22Rv1 (cell line): Measurements from ENCODE around the gene DDX39A.
A peak's percentile ranks its signal among the peaks of the same experiment; 100 is the strongest.

Experiments used
- H3K27ac ChIP-seq: fragments of 450-650 bp; 2 replicates; pipeline ENCODE4 v1.5.1; 2017
- CTCF ChIP-seq: fragments of 450-650 bp; IDR thresholded peaks from 2 replicates; pipeline ENCODE4 v1.5.1; 2017; ENCODE audit warnings: mild to moderate bottlenecking
- ZFX ChIP-seq: fragments of 450-650 bp; IDR thresholded peaks from 2 replicates; pipeline ENCODE4 v1.6.1; 2017; ENCODE audit warnings: antibody characterized with exemption, borderline replicate concordance

DDX39A gene

GRCh38 chr19:14410091-14411051 is 8.8 kb downstream of the DDX39A start:
- no peak overlapping the region for H3K27ac ChIP-seq

GRCh38 chr19:14409146-14410023 is 9.8 kb downstream of the DDX39A start:
- no peak overlapping the region for H3K27ac ChIP-seq
- TF ChIP-seq ZFX (no peak), CTCF (no peak)

More at GRCh38 chr19:14410091-14411051, 8.8 kb downstream of the DDX39A start:
- TF ChIP-seq ZFX (no peak), CTCF (no peak)

GRCh38 chr19:14408491-14409145 is 10.5 kb downstream of the DDX39A start:
- H3K27ac ChIP-seq, result peak overlapping the region; percentile 63; the same call in 1 of the 2 replicates

DNA sequence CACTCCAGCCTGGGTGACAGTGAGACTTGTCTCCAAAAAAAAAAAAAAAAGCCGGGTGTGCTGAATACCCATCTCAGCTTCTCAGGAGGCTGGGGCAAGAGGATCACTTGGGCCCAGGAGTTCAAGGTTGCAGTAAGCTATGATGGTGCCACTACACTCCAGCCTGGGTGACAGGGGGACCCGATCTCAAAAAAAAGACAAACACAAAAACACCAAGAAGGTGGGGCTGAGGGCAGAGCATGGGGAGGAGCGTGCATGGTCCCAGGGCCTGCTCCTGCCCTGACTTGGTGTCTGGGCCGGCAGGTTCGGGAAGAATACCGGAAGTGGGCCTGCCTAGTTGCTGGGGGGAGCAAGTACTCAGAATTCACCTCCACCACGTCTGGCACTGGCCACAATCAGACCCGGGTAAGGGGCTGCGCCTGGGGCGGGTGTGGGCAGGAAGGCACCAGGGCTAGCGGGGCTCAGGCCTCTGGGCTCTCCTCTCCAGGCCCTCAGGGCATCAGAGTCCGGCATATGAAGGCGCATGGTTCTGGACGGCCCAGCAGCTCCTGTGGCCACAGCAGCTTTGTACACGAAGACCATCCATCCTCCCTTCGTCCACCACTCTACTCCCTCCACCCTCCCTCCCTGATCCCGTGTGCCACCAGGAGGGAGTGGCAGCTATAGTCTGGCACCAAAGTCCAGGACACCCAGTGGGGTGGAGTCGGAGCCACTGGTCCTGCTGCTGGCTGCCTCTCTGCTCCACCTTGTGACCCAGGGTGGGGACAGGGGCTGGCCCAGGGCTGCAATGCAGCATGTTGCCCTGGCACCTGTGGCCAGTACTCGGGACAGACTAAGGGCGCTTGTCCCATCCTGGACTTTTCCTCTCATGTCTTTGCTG is 11.3 kb downstream of the DDX39A start:
- peak overlapping the region; percentile 63 for H3K27ac ChIP-seq
- no peak for TF ChIP-seq ZFX

More at GRCh38 chr19:14408491-14409145, 10.5 kb downstream of the DDX39A start:
- TF ChIP-seq CTCF (no peak), ZFX (no peak)

GRCh38 chr19:14406645-14407401 is 12.3 kb downstream of the DDX39A start:
- peak overlapping the region; percentile 63 for H3K27ac ChIP-seq
- no peak for TF ChIP-seq CTCF
- no peak for TF ChIP-seq ZFX

DNA sequence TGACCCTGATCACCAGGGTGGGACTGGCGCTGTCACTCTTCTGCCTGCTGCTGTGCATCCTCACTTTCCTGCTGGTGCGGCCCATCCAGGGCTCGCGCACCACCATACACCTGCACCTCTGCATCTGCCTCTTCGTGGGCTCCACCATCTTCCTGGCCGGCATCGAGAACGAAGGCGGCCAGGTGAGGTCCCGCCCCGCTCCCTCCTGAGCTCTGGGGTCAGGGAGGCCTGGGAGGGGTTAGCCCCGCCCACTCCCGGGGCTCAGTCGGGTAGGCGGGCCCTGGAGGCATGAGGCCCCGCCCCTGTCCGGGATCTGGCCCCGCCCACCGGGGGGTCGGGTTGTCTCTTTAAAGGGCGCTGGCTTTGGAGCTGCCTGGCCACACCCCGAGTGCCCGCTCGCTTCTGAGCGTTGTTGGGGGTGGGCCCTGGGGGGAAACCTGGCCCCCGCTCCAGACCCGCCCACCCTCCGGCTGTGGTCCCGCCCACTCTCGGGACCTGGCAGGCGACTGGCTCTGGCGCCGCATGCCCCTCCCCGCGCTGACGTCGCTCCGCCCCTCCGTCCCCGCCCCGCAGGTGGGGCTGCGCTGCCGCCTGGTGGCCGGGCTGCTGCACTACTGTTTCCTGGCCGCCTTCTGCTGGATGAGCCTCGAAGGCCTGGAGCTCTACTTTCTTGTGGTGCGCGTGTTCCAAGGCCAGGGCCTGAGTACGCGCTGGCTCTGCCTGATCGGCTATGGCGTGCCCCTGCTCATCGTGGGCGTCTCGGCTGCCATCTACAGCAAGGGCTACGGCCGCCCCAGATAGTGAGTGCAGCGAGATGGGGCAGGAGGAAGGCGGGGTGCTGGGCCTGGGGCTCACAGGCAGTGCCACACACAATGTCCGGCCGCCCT is 13.1 kb downstream of the DDX39A start:
- no peak for TF ChIP-seq ZFX
- TF ChIP-seq CTCF, result peak; percentile 95
- peak overlapping the region; percentile 63 for H3K27ac ChIP-seq
